ENCODE measurements around the gene ARHGAP18.

Gene ARHGAP18

DNA sequence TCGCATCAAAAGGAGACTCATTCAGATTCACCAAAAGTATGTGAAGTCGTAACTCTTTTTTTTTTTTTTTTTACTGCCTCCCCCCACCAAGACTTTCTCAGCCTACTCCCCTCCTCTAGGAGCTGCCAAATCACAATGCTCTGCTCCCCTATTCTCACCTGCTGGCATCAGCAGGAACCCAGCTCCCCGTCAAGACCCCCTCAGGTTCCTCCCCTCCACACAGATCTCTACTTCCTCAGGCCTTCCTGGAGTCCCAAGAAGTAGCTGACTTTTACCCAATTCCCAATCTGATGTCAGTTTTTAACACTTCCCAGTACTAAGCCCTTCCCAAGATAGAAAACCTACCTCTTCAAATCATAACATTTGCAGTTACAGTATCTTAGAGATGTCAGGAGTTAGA is 39.3 kb downstream of the ARHGAP18 start:
- Histone ChIP-seq H3K4me2 (ENCODE audit: low read depth, low read length) (no peak overlapping the region), H3K9me3 (replicated peaks; ENCODE audit: insufficient read depth, low read length) (no peaks in the 10 kb centered on the region), H3K79me2 (ENCODE audit: low read length) (peaks cover 83% of the 10 kb centered on the region), H4K20me1 (ENCODE audit: insufficient read depth, low read length) (no peaks in the 10 kb centered on the region), H3K9ac (ENCODE audit: low read length) (no peak overlapping the region), H3K4me1 (ENCODE audit: low read length) (peaks cover 20% of the 10 kb centered on the region), H3K36me3 (replicated peaks; ENCODE audit: insufficient read depth, low read length) (no peaks in the 10 kb centered on the region), H3K9me2 (replicated peaks; ENCODE audit: insufficient read depth, low read length) (no peaks in the 10 kb centered on the region), H3K27ac (ENCODE audit: low read length) (no peak overlapping the region), H3F3A (ENCODE audit: insufficient read depth, low read length) (0 out of 2 replicates have a peak, but pooled peaks cover 4% of the 10 kb centered on the region), H3K4me3 (ENCODE audit: low read length) (no peak overlapping the region), H3K27me3 (replicated peaks; ENCODE audit: insufficient read depth, low read length) (no peaks in the 10 kb centered on the region), H2AFZ (ENCODE audit: low read length) (no peak overlapping the region)
- no peak for DNase-seq
- no peak for TF ChIP-seq EZH2 (optimal IDR thresholded peaks at IDR 0.05; ENCODE audit: low read depth, low read length)
- TF ChIP-seq, protein P1, sequence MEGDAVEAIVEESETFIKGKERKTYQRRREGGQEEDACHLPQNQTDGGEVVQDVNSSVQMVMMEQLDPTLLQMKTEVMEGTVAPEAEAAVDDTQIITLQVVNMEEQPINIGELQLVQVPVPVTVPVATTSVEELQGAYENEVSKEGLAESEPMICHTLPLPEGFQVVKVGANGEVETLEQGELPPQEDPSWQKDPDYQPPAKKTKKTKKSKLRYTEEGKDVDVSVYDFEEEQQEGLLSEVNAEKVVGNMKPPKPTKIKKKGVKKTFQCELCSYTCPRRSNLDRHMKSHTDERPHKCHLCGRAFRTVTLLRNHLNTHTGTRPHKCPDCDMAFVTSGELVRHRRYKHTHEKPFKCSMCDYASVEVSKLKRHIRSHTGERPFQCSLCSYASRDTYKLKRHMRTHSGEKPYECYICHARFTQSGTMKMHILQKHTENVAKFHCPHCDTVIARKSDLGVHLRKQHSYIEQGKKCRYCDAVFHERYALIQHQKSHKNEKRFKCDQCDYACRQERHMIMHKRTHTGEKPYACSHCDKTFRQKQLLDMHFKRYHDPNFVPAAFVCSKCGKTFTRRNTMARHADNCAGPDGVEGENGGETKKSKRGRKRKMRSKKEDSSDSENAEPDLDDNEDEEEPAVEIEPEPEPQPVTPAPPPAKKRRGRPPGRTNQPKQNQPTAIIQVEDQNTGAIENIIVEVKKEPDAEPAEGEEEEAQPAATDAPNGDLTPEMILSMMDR (IDR thresholded peaks at IDR 0.05; ENCODE audit: low read length): no peak

DNA sequence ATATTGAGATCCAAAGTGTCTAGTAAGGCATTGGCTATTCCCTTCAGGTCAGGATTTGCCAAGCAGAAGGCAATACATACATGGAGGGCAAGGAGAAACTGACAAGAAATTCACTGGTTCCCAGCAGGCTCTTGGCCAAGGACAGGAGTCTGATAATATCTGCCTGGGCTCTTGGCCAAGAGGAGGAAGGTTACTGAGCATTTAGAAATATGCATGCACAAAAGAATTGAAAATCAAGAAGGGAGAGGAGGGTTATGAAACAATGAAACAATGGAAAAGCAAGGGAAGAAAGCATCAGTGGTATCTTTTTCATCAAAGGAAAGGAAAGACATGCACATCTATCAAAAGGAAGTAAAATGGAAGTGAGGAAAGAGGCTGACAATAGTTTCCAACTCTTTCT is 42.4 kb downstream of the ARHGAP18 start:
- H3K9me2 ChIP-seq (replicated peaks; ENCODE audit: insufficient read depth, low read length): no peaks in the 10 kb centered on the region
- H3K9me3 ChIP-seq (replicated peaks; ENCODE audit: insufficient read depth, low read length): no peaks in the 10 kb centered on the region
- peaks cover 84% of the 10 kb centered on the region for H3K79me2 ChIP-seq (ENCODE audit: low read length)
- no peak overlapping the region for H2AFZ ChIP-seq (ENCODE audit: low read length)
- peaks cover 2% of the 10 kb centered on the region; the same call in 1 of the 2 replicates for H3F3A ChIP-seq (ENCODE audit: insufficient read depth, low read length)
- H3K27me3 ChIP-seq (replicated peaks; ENCODE audit: insufficient read depth, low read length): no peaks in the 10 kb centered on the region
- no peaks in the 10 kb centered on the region for H4K20me1 ChIP-seq (ENCODE audit: insufficient read depth, low read length)
- DNase-seq: no peak
- no peaks in the 10 kb centered on the region for H3K36me3 ChIP-seq (replicated peaks; ENCODE audit: insufficient read depth, low read length)
- H3K4me1 ChIP-seq (ENCODE audit: low read length): peaks cover 19% of the 10 kb centered on the region
- H3K27ac ChIP-seq (ENCODE audit: low read length): no peak overlapping the region
- TF ChIP-seq, protein P1 (IDR thresholded peaks at IDR 0.05; ENCODE audit: low read length): no peak
- TF ChIP-seq EZH2 (optimal IDR thresholded peaks at IDR 0.05; ENCODE audit: low read depth, low read length): no peak
- no peak for TF ChIP-seq EZH2phosphoT487 (IDR thresholded peaks at IDR 0.05; ENCODE audit: low read length)
- H3K9ac ChIP-seq (ENCODE audit: low read length): no peak overlapping the region
- no peak overlapping the region for H3K4me3 ChIP-seq (ENCODE audit: low read length)
- H3K4me2 ChIP-seq (ENCODE audit: low read depth, low read length): no peak overlapping the region

DNA sequence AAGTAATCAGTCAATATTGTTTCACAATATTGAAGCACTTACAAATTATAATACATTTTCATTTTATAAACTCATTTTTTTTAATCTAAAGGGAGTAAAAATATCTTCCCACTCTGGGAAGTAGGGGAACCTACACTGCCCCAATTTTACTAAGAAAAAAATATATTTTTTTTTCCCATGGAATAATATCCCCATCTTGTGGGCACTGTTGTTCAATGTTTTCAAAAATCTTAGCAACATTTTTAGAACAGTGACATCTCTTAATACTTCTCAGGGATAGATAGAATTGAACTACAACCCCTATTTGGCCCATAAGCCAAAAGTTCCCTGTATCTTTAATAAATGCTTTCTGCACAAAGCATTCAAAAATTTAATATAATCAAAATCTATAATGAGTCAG is 42.9 kb downstream of the ARHGAP18 start:
- no peak overlapping the region for H3K9ac ChIP-seq (ENCODE audit: low read length)
- no peaks in the 10 kb centered on the region for H3K36me3 ChIP-seq (replicated peaks; ENCODE audit: insufficient read depth, low read length)
- H3K27me3 ChIP-seq (replicated peaks; ENCODE audit: insufficient read depth, low read length): no peaks in the 10 kb centered on the region
- no peaks in the 10 kb centered on the region for H3K9me3 ChIP-seq (replicated peaks; ENCODE audit: insufficient read depth, low read length)
- H3F3A ChIP-seq (ENCODE audit: insufficient read depth, low read length): peaks cover 8% of the 10 kb centered on the region; the same call in 1 of the 2 replicates
- TF ChIP-seq, protein P1 (IDR thresholded peaks at IDR 0.05; ENCODE audit: low read length): no peak
- TF ChIP-seq EZH2 (optimal IDR thresholded peaks at IDR 0.05; ENCODE audit: low read depth, low read length) (no peak), EZH2phosphoT487 (IDR thresholded peaks at IDR 0.05; ENCODE audit: low read length) (no peak)
- no peaks in the 10 kb centered on the region for H4K20me1 ChIP-seq (ENCODE audit: insufficient read depth, low read length)
- no peak overlapping the region for H3K27ac ChIP-seq (ENCODE audit: low read length)
- H3K4me3 ChIP-seq (ENCODE audit: low read length): no peak overlapping the region
- H3K4me1 ChIP-seq (ENCODE audit: low read length): peaks cover 19% of the 10 kb centered on the region
- peaks cover 82% of the 10 kb centered on the region for H3K79me2 ChIP-seq (ENCODE audit: low read length)
- H3K4me2 ChIP-seq (ENCODE audit: low read depth, low read length): no peak overlapping the region
- no peak overlapping the region for H2AFZ ChIP-seq (ENCODE audit: low read length)
- no peaks in the 10 kb centered on the region for H3K9me2 ChIP-seq (replicated peaks; ENCODE audit: insufficient read depth, low read length)
- DNase-seq: no peak
